ENCODE measurements around the gene AMZ1.

Gene AMZ1

GRCh38 chr7:2710286-2710655, 22.3 kb downstream of the AMZ1 start:
- H3K27ac ChIP-seq, result peak overlapping the region; percentile 78
- no peak for TF ChIP-seq Cebpa-rat (IDR thresholded peaks at IDR 0.05)
- peak overlapping the region; percentile 55 for H3K4me3 ChIP-seq
- no peaks in the 10 kb centered on the region for H3K36me3 ChIP-seq
- H3K9ac ChIP-seq, result peak overlapping the region; percentile 73
- peak overlapping the region; percentile 94 for H3K4me2 ChIP-seq
- H4K20me1 ChIP-seq, result no peaks in the 10 kb centered on the region
- H3K4me1 ChIP-seq, result peaks cover 100% of the 10 kb centered on the region
- H3K9me3 ChIP-seq, result no peaks in the 10 kb centered on the region
- no peaks in the 10 kb centered on the region for H3K27me3 ChIP-seq

GRCh38 chr7:2710901-2711551, 23.0 kb downstream of the AMZ1 start:
- no peaks in the 10 kb centered on the region for H3K9me3 ChIP-seq
- peak overlapping the region; percentile 78 for H3K27ac ChIP-seq
- H3K4me1 ChIP-seq, result peaks cover 100% of the 10 kb centered on the region
- H3K4me2 ChIP-seq, result peak overlapping the region; percentile 94
- no peaks in the 10 kb centered on the region for H3K36me3 ChIP-seq
- no peaks in the 10 kb centered on the region for H3K27me3 ChIP-seq
- no peaks in the 10 kb centered on the region for H4K20me1 ChIP-seq
- peak overlapping the region; percentile 73 for H3K9ac ChIP-seq
- no peak for TF ChIP-seq Cebpa-rat (IDR thresholded peaks at IDR 0.05)
- H3K4me3 ChIP-seq, result peak overlapping the region; percentile 55

GRCh38 chr7:2711895-2712675, 24.1 kb downstream of the AMZ1 start:
- Histone ChIP-seq H3K9me3 (no peaks in the 10 kb centered on the region), H3K4me2 (peak overlapping the region; percentile 94), H3K9ac (peak overlapping the region; percentile 61; the same call in 1 of the 2 replicates), H4K20me1 (no peaks in the 10 kb centered on the region), H3K27ac (peak overlapping the region; percentile 78), H3K4me1 (peaks cover 100% of the 10 kb centered on the region), H3K4me3 (no peak overlapping the region), H3K36me3 (no peaks in the 10 kb centered on the region), H3K27me3 (no peaks in the 10 kb centered on the region)
- TF ChIP-seq Cebpa-rat (IDR thresholded peaks at IDR 0.05), result no peak

DNA sequence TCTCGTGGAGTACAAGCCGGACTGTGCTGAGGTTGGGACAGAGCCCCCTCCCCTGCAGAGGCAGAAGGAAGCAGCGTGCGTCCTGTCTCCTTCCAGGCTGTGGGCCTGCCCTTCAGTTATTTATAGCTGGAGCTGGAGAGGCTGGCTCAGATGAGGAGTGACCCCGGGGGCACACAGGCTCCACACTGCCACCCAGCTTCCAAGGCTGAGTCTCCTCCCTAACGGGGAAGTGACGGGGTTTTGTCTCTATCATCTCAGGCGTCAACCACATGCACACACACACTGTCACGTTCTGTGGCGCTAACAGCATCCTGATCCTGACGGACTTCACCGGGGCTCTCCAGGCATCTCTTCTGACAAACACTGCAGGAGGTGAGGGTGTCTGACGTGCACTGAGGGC, 25.4 kb downstream of the AMZ1 start:
- peaks cover 100% of the 10 kb centered on the region for H3K4me1 ChIP-seq
- H3K36me3 ChIP-seq, result peaks cover 6% of the 10 kb centered on the region; the same call in 1 of the 2 replicates
- H3K27me3 ChIP-seq, result no peaks in the 10 kb centered on the region
- peak overlapping the region; percentile 52 for H3K4me3 ChIP-seq
- H3K27ac ChIP-seq, result peak overlapping the region; percentile 78
- H3K4me2 ChIP-seq, result peak overlapping the region; percentile 94
- no peak for TF ChIP-seq Cebpa-rat (IDR thresholded peaks at IDR 0.05)
- H4K20me1 ChIP-seq, result no peaks in the 10 kb centered on the region
- no peaks in the 10 kb centered on the region for H3K9me3 ChIP-seq
- peak overlapping the region; percentile 67 for H3K9ac ChIP-seq

- Histone ChIP-seq H3K4me3 (peak overlapping the region; percentile 52), H3K27ac (peak overlapping the region; percentile 78), H3K27me3 (no peaks in the 10 kb centered on the region), H3K9ac (peak overlapping the region; percentile 67), H3K9me3 (no peaks in the 10 kb centered on the region), H4K20me1 (no peaks in the 10 kb centered on the region), H3K36me3 (peaks cover 8% of the 10 kb centered on the region; the same call in 1 of the 2 replicates), H3K4me1 (peaks cover 100% of the 10 kb centered on the region), H3K4me2 (peak overlapping the region; percentile 94)
- no peak for TF ChIP-seq Cebpa-rat (IDR thresholded peaks at IDR 0.05)
Observed at GRCh38 chr7:2713978-2714377, 26.0 kb downstream of the AMZ1 start.

GRCh38 chr7:2714636-2715035, 26.6 kb downstream of the AMZ1 start:
- peaks cover 8% of the 10 kb centered on the region; the same call in 1 of the 2 replicates for H3K36me3 ChIP-seq
- peak overlapping the region; percentile 67; the same call in 1 of the 2 replicates for H3K9ac ChIP-seq
- peak overlapping the region; percentile 52; the same call in 1 of the 2 replicates for H3K4me3 ChIP-seq
- peaks cover 100% of the 10 kb centered on the region for H3K4me1 ChIP-seq
- no peaks in the 10 kb centered on the region for H3K9me3 ChIP-seq
- TF ChIP-seq Cebpa-rat (IDR thresholded peaks at IDR 0.05), result no peak
- peak overlapping the region; percentile 78 for H3K27ac ChIP-seq
- no peaks in the 10 kb centered on the region for H4K20me1 ChIP-seq
- H3K4me2 ChIP-seq, result peak overlapping the region; percentile 94
- no peaks in the 10 kb centered on the region for H3K27me3 ChIP-seq

- H3K4me1 ChIP-seq, result peaks cover 100% of the 10 kb centered on the region
- no peaks in the 10 kb centered on the region for H4K20me1 ChIP-seq
- peak overlapping the region; percentile 67 for H3K9ac ChIP-seq
- TF ChIP-seq Cebpa-rat (IDR thresholded peaks at IDR 0.05), result no peak
- no peaks in the 10 kb centered on the region for H3K27me3 ChIP-seq
- peak overlapping the region; percentile 94 for H3K4me2 ChIP-seq
- H3K27ac ChIP-seq, result peak overlapping the region; percentile 78
- H3K9me3 ChIP-seq, result no peaks in the 10 kb centered on the region
- peak overlapping the region; percentile 52 for H3K4me3 ChIP-seq
- H3K36me3 ChIP-seq, result peaks cover 17% of the 10 kb centered on the region; the same call in 1 of the 2 replicates
Observed at GRCh38 chr7:2715341-2716231, 27.6 kb downstream of the AMZ1 start.

- Histone ChIP-seq H3K9me3 (no peaks in the 10 kb centered on the region), H3K4me2 (peak overlapping the region; percentile 94), H3K36me3 (peaks cover 17% of the 10 kb centered on the region; the same call in 1 of the 2 replicates), H3K27ac (peak overlapping the region; percentile 78), H3K9ac (peak overlapping the region; percentile 67; the same call in 1 of the 2 replicates), H3K4me3 (peak overlapping the region; percentile 52), H3K4me1 (peaks cover 100% of the 10 kb centered on the region), H4K20me1 (no peaks in the 10 kb centered on the region), H3K27me3 (no peaks in the 10 kb centered on the region)
- TF ChIP-seq Cebpa-rat (IDR thresholded peaks at IDR 0.05), result no peak
Observed at GRCh38 chr7:2716488-2716887, 28.5 kb downstream of the AMZ1 start.

- Histone ChIP-seq H3K4me1 (peaks cover 100% of the 10 kb centered on the region), H3K9me3 (no peaks in the 10 kb centered on the region), H3K4me3 (0 out of 2 replicates have a peak overlapping the region, but pooled peaks have one; percentile 52), H3K36me3 (peaks cover 17% of the 10 kb centered on the region; the same call in 1 of the 2 replicates), H3K9ac (peak overlapping the region; percentile 67), H3K27me3 (no peaks in the 10 kb centered on the region), H4K20me1 (no peaks in the 10 kb centered on the region), H3K27ac (peak overlapping the region; percentile 78), H3K4me2 (peak overlapping the region; percentile 94)
- no peak for TF ChIP-seq Cebpa-rat (IDR thresholded peaks at IDR 0.05)
Observed at GRCh38 chr7:2716906-2717292, 28.9 kb downstream of the AMZ1 start.

Measured in BLaER1 (cell line).